HEK293 (cell line): Measurements from ENCODE around the gene APC2.

Source experiments
- CTCF ChIA-PET: fragments of 350-600 bp; formaldehyde crosslinking; extraction: SDS; loops from one replicate; lab custom pipeline; 2021; ENCODE audit warnings: antibody characterized with exemption; lab: Yijun Ruan, JAX
- POLR2A ChIA-PET: fragments of 300-600 bp; formaldehyde crosslinking; extraction: SDS; loops from one replicate; lab custom pipeline; 2020; ENCODE audit warnings: antibody characterized with exemption, inconsistent platforms; lab: Yijun Ruan, JAX
- H3K27ac ChIP-seq: fragments of 200-500 bp; sonication (Bioruptor generic); 2 replicates; pipeline ENCODE4 v1.5.1; 2014; ENCODE audit warnings: low read depth, low read length, control low read depth, inconsistent platforms; ENCODE audit errors: extremely low read depth
- H3K36me3 ChIP-seq, 2 experiments: fragments of 200-500 bp in 1 of 2; sonication (Bioruptor generic) in 1 of 2; 1 replicate in 1 of 2; 2 replicates in 1 of 2; pipeline ENCODE4 v1.5.1; 2014 to 2017; ENCODE audit warnings: inconsistent platforms in 2 of 2, low read length in 2 of 2; ENCODE audit not compliant: control insufficient read depth in 2 of 2, insufficient read depth in 1 of 2
- H3K4me1 ChIP-seq: fragments of 200-500 bp; sonication (Bioruptor generic); 2 replicates; pipeline ENCODE4 v1.5.1; 2014; ENCODE audit warnings: mild to moderate bottlenecking, low read length, inconsistent platforms; ENCODE audit not compliant: control insufficient read depth, insufficient read depth
- H3K4me3 ChIP-seq: 2 replicates; pipeline ENCODE4 v1.5.1; 2011; ENCODE audit warnings: low read depth, mild to moderate bottlenecking, control low read depth, low read length, moderate library complexity
- H3K9me3 ChIP-seq: fragments of 200-500 bp; sonication (Bioruptor generic); 2 replicates; pipeline ENCODE4 v1.5.1; 2014; ENCODE audit warnings: low read depth, low read length, inconsistent platforms; ENCODE audit not compliant: control insufficient read depth, insufficient read depth
- CTCF ChIP-seq: fragments of 450-650 bp; formaldehyde crosslinking; IDR thresholded peaks from 2 replicates; pipeline ENCODE4 v1.5.1; 2016; ENCODE audit warnings: missing biosample characterization, missing genetic modification characterization
- GLI2 ChIP-seq: fragments of 450-650 bp; formaldehyde crosslinking; IDR thresholded peaks from 2 replicates; pipeline ENCODE4; 2017; ENCODE audit warnings: missing biosample characterization, missing genetic modification characterization, low read depth, borderline replicate concordance
- HOXC10 ChIP-seq: sonication (generic); formaldehyde crosslinking; IDR thresholded peaks from 2 replicates; pipeline ENCODE4 v1.8.1; 2023; ENCODE audit warnings: mild to moderate bottlenecking, missing genetic modification reagents
- KLF8 ChIP-seq: fragments of 450-650 bp; formaldehyde crosslinking; IDR thresholded peaks from 2 replicates; pipeline ENCODE4 v1.5.1; 2016; ENCODE audit warnings: missing biosample characterization, missing genetic modification characterization
- YY2 ChIP-seq: fragments of 450-650 bp; formaldehyde crosslinking; IDR thresholded peaks from 2 replicates; pipeline ENCODE4 v1.5.1; 2016; ENCODE audit warnings: missing biosample characterization, missing genetic modification characterization
- ZBTB20 ChIP-seq: fragments of 450-650 bp; formaldehyde crosslinking; IDR thresholded peaks from 2 replicates; pipeline ENCODE4 v1.5.1; 2016; ENCODE audit warnings: missing biosample characterization, missing genetic modification characterization
- ZFP37 ChIP-seq: fragments of 450-650 bp; formaldehyde crosslinking; IDR thresholded peaks from 2 replicates; pipeline ENCODE4 v1.5.1; 2016; ENCODE audit warnings: missing biosample characterization, missing genetic modification characterization
- ZNF202 ChIP-seq: fragments of 450-650 bp; formaldehyde crosslinking; IDR thresholded peaks from 2 replicates; pipeline ENCODE4 v1.5.1; 2016; ENCODE audit warnings: missing biosample characterization, missing genetic modification characterization, borderline replicate concordance
- ZNF280C ChIP-seq: fragments of 450-650 bp; formaldehyde crosslinking; IDR thresholded peaks from 2 replicates; pipeline ENCODE4 v1.5.1; 2016; ENCODE audit warnings: missing biosample characterization, missing genetic modification characterization
- ZNF341 ChIP-seq: fragments of 450-650 bp; formaldehyde crosslinking; IDR thresholded peaks from 2 replicates; pipeline ENCODE4; 2016; ENCODE audit warnings: low read depth, missing biosample characterization, missing genetic modification characterization
- ZNF404 ChIP-seq: fragments of 450-650 bp; formaldehyde crosslinking; IDR thresholded peaks from 2 replicates; pipeline ENCODE4 v1.5.1; 2017; ENCODE audit warnings: missing biosample characterization, missing genetic modification characterization
- ZNF449 ChIP-seq: fragments of 450-650 bp; formaldehyde crosslinking; IDR thresholded peaks from 2 replicates; pipeline ENCODE4 v1.5.1; 2017; ENCODE audit warnings: missing biosample characterization, mild to moderate bottlenecking, missing genetic modification characterization, moderate library complexity
- ZNF510 ChIP-seq: fragments of 450-650 bp; formaldehyde crosslinking; IDR thresholded peaks from 2 replicates; pipeline ENCODE4 v1.5.1; 2018; ENCODE audit warnings: mild to moderate bottlenecking, missing genetic modification characterization, missing biosample characterization; ENCODE audit not compliant: insufficient replicate concordance
- ZNF521 ChIP-seq: fragments of 450-650 bp; formaldehyde crosslinking; IDR thresholded peaks from 2 replicates; pipeline ENCODE4 v1.5.1; 2017; ENCODE audit warnings: missing biosample characterization, mild to moderate bottlenecking, missing genetic modification characterization
- ZNF530 ChIP-seq: fragments of 450-650 bp; formaldehyde crosslinking; IDR thresholded peaks from 2 replicates; pipeline ENCODE4 v1.5.1; 2016; ENCODE audit warnings: low read depth, missing biosample characterization, missing genetic modification characterization
- ZNF596 ChIP-seq: fragments of 450-650 bp; IDR thresholded peaks from 2 replicates; pipeline ENCODE4 v1.5.0; 2018; ENCODE audit warnings: missing biosample characterization, mild to moderate bottlenecking, missing genetic modification characterization, moderate library complexity
- ZXDB ChIP-seq: fragments of 450-650 bp; formaldehyde crosslinking; IDR thresholded peaks from 2 replicates; pipeline ENCODE4 v1.5.1; 2016; ENCODE audit warnings: missing biosample characterization, missing genetic modification characterization
- TF ChIP-seq, protein P1 (sequence below): fragments of 450-650 bp; formaldehyde crosslinking; IDR thresholded peaks from 2 replicates; pipeline ENCODE4 v1.5.1; 2016; ENCODE audit warnings: missing biosample characterization, missing genetic modification characterization
- TF ChIP-seq, protein P2 (sequence below): fragments of 450-650 bp; formaldehyde crosslinking; IDR thresholded peaks from 2 replicates; pipeline ENCODE4 v1.5.1; 2016; ENCODE audit warnings: missing biosample characterization, missing genetic modification characterization
- TF ChIP-seq, protein P3 (sequence below): fragments of 450-650 bp; formaldehyde crosslinking; IDR thresholded peaks from 2 replicates; pipeline ENCODE4 v1.5.1; 2016; ENCODE audit warnings: missing biosample characterization, missing genetic modification characterization

APC2 gene

GRCh38 chr19:1468274-1468820 lies 18.4 kb downstream of the APC2 start:
- peak overlapping the region; percentile 11 for H3K4me3 ChIP-seq
- H3K36me3 ChIP-seq: peaks cover 0 to 10% of the 10 kb centered on the region in 2 experiments; a peak in 1 of 3 replicates
- peaks cover 12% of the 10 kb centered on the region for H3K4me1 ChIP-seq
- ChIA-PET POLR2A (interaction anchor here (0.6 kb wide), 1 partner anchor 11 kb away, joined by 6 read pairs; no protein-coding TSS in a partner anchor), CTCF (interaction anchor here (0.6 to 1.3 kb wide), 5 partner anchors 15 to 50 kb away, joined by 3 read pairs; partner anchors contain the start of gene PCSK4)
- TF ChIP-seq, protein P1, sequence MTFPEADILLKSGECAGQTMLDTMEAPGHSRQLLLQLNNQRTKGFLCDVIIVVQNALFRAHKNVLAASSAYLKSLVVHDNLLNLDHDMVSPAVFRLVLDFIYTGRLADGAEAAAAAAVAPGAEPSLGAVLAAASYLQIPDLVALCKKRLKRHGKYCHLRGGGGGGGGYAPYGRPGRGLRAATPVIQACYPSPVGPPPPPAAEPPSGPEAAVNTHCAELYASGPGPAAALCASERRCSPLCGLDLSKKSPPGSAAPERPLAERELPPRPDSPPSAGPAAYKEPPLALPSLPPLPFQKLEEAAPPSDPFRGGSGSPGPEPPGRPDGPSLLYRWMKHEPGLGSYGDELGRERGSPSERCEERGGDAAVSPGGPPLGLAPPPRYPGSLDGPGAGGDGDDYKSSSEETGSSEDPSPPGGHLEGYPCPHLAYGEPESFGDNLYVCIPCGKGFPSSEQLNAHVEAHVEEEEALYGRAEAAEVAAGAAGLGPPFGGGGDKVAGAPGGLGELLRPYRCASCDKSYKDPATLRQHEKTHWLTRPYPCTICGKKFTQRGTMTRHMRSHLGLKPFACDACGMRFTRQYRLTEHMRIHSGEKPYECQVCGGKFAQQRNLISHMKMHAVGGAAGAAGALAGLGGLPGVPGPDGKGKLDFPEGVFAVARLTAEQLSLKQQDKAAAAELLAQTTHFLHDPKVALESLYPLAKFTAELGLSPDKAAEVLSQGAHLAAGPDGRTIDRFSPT: peak; percentile 36; the same call in 1 of the 2 replicates
- TF ChIP-seq ZXDB (tag by site-specific recombination): no peak
- no peaks in the 10 kb centered on the region for H3K9me3 ChIP-seq
- no peak overlapping the region for H3K27ac ChIP-seq

DNA sequence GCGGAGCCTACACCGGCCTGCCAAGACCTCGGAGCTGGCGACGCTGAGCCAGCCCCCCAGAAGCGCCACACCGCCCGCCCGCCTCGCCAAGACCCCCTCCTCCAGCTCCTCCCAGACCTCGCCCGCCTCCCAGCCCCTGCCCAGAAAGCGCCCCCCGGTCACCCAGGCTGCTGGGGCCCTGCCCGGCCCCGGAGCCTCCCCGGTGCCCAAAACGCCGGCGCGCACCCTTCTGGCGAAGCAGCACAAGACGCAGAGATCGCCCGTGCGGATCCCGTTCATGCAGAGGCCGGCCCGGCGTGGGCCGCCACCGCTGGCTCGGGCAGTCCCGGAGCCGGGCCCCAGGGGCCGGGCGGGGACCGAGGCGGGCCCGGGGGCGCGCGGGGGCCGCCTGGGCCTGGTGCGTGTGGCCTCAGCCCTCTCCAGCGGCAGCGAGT lies 18.9 kb downstream of the APC2 start:
- ChIA-PET CTCF (interaction anchor here (0.9 to 1.3 kb wide), 3 partner anchors 15 to 26 kb away, joined by 3 read pairs; partner anchors contain the start of gene PCSK4), POLR2A (interaction anchor here (0.6 kb wide), 1 partner anchor 11 kb away, joined by 6 read pairs; no protein-coding TSS in a partner anchor)
- Histone ChIP-seq H3K9me3 (no peaks in the 10 kb centered on the region), H3K27ac (no peak overlapping the region; the same call in 1 of the 2 replicates), H3K4me3 (peak overlapping the region; percentile 22), H3K4me1 (peaks cover 12% of the 10 kb centered on the region), H3K36me3 (peaks cover 0 to 10% of the 10 kb centered on the region in 2 experiments; a peak in 1 of 3 replicates)
- TF ChIP-seq ZFP37 (tag by site-specific recombination): no peak
- no peak for TF ChIP-seq ZNF521
- TF ChIP-seq GLI2 (tag by site-specific recombination): no peak
- peak; percentile 42; the same call in 1 of the 2 replicates for TF ChIP-seq ZBTB20 (tag by site-specific recombination)
- TF ChIP-seq, protein P2, sequence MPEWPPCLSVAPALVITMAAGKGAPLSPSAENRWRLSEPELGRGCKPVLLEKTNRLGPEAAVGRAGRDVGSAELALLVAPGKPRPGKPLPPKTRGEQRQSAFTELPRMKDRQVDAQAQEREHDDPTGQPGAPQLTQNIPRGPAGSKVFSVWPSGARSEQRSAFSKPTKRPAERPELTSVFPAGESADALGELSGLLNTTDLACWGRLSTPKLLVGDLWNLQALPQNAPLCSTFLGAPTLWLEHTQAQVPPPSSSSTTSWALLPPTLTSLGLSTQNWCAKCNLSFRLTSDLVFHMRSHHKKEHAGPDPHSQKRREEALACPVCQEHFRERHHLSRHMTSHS (tag by site-specific recombination): no peak
- no peak for TF ChIP-seq ZNF596 (tag by site-specific recombination)
- TF ChIP-seq, protein P3, sequence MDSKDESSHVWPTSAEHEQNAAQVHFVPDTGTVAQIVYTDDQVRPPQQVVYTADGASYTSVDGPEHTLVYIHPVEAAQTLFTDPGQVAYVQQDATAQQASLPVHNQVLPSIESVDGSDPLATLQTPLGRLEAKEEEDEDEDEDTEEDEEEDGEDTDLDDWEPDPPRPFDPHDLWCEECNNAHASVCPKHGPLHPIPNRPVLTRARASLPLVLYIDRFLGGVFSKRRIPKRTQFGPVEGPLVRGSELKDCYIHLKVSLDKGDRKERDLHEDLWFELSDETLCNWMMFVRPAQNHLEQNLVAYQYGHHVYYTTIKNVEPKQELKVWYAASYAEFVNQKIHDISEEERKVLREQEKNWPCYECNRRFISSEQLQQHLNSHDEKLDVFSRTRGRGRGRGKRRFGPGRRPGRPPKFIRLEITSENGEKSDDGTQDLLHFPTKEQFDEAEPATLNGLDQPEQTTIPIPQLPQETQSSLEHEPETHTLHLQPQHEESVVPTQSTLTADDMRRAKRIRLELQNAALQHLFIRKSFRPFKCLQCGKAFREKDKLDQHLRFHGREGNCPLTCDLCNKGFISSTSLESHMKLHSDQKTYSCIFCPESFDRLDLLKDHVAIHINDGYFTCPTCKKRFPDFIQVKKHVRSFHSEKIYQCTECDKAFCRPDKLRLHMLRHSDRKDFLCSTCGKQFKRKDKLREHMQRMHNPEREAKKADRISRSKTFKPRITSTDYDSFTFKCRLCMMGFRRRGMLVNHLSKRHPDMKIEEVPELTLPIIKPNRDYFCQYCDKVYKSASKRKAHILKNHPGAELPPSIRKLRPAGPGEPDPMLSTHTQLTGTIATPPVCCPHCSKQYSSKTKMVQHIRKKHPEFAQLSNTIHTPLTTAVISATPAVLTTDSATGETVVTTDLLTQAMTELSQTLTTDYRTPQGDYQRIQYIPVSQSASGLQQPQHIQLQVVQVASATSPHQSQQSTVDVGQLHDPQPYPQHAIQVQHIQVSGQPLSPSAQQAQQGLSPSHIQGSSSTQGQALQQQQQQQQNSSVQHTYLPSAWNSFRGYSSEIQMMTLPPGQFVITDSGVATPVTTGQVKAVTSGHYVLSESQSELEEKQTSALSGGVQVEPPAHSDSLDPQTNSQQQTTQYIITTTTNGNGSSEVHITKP (tag by site-specific recombination): no peak
- TF ChIP-seq KLF8: 0 out of 2 replicates have a peak, but pooled peaks have one; percentile 23
- 0 out of 2 replicates have a peak, but pooled peaks have one; percentile 9 for TF ChIP-seq CTCF (tag by site-specific recombination)
- no peak for TF ChIP-seq ZNF449 (tag by site-specific recombination)
- no peak for TF ChIP-seq ZNF202
- TF ChIP-seq YY2 (tag by site-specific recombination): no peak
- TF ChIP-seq ZNF510 (tag by site-specific recombination): no peak
- TF ChIP-seq HOXC10: no peak
- TF ChIP-seq ZNF530: no peak
- TF ChIP-seq ZNF341 (tag by site-specific recombination): no peak
- TF ChIP-seq ZNF404: no peak
- TF ChIP-seq ZNF280C (tag by site-specific recombination): no peak
